Erythroblast (primary cell): ENCODE data around the gene ERVW-1.
"Not testable (repeated sequence)": the region's sequence is repeated elsewhere in the genome, so short reads cannot be mapped to it uniquely, and the experiment has no call there.

ENCODE experiments used
- DNase-seq, 2 experiments: peaks; one replicate each; lab custom pipeline; 2025; lab: John Stamatoyannopoulos, UW
- GATA1 ChIP-seq: IDR thresholded peaks from 2 replicates; pipeline ENCODE4 v1.6.1; 2011; ENCODE audit warnings: low read depth, mild to moderate bottlenecking, control low read depth, low read length, moderate library complexity
- POLR2A ChIP-seq: IDR thresholded peaks from 2 replicates; pipeline ENCODE4 v1.6.1; 2011; ENCODE audit warnings: mild to moderate bottlenecking, low read length

The ERVW-1 gene, protein sequence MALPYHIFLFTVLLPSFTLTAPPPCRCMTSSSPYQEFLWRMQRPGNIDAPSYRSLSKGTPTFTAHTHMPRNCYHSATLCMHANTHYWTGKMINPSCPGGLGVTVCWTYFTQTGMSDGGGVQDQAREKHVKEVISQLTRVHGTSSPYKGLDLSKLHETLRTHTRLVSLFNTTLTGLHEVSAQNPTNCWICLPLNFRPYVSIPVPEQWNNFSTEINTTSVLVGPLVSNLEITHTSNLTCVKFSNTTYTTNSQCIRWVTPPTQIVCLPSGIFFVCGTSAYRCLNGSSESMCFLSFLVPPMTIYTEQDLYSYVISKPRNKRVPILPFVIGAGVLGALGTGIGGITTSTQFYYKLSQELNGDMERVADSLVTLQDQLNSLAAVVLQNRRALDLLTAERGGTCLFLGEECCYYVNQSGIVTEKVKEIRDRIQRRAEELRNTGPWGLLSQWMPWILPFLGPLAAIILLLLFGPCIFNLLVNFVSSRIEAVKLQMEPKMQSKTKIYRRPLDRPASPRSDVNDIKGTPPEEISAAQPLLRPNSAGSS

DNA sequence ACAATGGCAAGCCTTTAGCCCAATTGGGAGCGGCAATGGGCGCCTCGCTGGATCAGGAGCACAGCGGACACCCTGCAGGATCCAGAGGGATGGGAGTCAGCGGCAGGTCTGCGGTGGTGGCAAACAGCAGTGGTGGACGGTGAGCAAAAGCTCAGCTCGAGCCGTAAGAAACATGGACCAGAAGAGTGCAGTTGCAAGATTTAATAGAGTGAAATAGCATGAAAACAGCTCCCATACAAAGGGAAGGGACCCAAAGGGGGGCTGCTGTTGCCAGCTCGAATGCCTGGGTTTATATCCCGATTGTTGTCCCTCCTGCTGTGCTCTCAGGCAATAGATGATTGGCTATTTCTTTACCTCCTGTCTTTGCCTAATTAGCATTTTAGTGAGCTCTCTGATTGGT is at the start of gene ERVW-1:
TSS of gene ERVW-1 (minus strand) at position 266 of the 400 bp plus-strand sequence. CDS start 7,565 bp downstream, outside the sequence.
- not testable (repeated sequence) for DNase-seq

DNA sequence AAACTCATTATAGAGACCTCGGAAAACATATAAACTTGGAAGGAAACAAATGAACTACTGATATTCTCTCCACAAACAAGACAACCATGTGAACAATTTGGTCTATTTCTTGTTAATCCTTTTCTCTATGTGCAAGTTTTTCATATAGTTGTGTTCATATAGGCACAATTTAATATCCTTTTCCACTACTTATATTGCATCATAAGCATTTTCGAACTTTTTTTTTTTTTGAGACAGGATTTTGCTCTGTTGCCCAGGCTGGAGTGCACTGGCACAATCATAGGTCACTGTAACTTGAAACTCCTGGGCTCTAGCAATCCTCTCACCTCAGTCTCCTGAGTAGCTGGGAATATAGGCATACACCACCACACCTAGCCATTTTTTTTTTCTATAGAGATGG is 45.4 kb upstream of the ERVW-1 start:
- no peak for DNase-seq
- TF ChIP-seq POLR2A: no peak
- no peak for TF ChIP-seq GATA1

DNA sequence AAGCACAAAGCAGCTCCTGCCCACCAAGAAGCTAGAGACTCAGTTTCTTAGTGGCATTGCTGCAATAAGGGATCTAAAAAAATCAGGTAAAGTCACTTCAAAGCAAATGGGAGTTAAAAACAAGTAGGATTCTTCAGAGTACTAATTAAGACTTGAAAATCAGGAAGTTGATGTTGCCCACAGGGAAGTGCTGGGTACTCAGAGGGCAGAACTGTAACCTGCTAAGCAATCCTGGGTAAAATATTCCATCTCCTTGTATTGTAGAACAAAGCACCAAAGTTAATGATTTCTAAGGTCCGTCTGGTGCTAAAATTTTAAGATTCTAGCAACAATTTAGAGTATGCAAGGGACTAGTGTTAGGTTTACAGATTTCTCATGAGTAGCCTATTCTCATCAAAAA is 42.3 kb upstream of the ERVW-1 start:
- no peak for DNase-seq

DNA sequence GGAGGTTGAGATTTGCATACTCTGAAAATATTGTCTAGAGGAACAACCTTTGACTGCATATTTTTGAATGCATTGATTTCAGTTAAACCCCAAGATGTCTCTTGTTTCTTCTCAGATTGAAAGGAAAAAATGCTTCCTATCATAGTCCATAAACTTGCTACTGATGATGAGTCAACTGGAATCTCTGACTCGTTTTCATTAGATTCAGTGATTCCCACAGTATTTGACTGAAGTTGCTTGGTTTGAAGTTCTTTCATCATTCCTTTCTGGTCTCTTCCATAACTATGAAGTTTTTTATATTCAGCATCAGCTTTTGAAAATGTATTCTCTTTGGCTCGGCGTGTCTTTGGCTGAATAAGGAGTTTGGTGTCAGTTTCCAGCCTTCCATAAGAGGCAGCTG is 39.9 kb upstream of the ERVW-1 start:
- no peak for TF ChIP-seq POLR2A
- no peak for TF ChIP-seq GATA1
- no peak for DNase-seq

More for the DNA sequence above, 42.3 kb upstream of the ERVW-1 start:
- TF ChIP-seq POLR2A (no peak), GATA1 (no peak)

DNA sequence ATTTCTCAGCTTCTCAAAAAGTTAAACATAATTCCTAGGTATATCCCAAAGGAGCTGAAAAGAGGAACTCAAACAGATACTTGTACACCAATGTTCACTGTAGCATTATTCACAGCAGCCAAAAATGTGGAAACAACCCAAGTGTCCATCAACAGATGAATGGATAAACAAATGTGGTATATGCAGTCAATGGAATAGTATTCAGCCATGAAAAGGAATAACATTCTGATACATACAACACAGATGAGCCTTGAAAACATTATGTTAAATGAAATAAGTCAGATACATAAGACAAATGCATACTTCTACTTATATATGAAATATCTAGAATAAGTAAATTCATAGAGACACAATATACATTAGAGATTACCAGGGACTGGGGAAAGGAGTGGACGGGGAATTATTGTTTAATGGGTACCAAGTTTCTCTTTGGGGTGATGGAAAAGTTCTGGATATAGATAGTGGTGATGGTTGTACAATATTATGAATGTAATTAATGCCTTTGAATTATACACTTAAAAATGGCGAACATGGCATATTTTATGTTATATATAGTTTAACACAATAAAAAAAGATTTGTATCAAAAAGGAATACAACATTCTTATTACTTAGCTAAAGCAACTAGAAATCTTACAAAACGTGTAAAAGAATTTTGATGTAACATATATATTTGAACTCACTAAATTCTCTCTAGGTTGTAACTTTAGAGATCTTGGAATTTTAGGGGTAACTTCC is 35.6 kb upstream of the ERVW-1 start:
- TF ChIP-seq GATA1 (no peak), POLR2A (no peak)

DNA sequence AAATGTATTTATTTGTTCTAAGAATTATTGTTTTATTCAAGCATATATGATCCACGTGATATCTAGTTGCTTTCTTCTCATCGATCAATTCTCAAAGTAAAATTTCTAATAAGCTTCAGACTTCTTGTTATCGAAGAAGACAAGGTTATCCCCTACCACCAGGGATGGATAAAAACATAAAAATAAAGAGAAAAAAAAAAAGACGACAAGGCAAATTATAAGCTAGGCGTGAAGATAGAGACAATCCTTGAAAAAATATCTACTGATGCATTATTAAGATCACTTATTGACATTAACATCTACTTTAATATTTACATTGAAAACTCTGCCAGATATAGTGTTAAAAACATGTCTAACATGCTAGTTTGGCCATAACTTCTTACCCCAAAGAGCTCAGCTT is 31.2 kb upstream of the ERVW-1 start:
- TF ChIP-seq POLR2A (no peak), GATA1 (no peak)
- DNase-seq: no peak

More for the DNA sequence above, 35.6 kb upstream of the ERVW-1 start:
- DNase-seq: no peak

DNA sequence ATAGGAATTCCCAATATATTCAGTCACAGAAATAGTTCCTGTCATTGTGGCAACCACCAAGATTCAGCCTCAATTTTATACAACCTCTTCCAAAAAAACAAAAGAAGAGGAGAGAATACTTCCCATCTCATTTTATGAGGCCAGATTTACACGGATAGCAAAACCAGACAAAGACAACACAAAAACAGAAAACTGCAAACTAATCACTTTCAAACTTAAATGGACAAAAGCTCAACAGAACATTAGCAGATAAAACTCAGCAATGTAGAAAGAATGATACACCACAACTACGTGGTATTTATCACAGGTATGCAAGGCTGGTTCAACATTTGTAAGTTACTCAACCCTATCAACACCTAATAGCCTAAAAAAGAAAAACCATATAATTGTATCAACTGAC is 28.6 kb upstream of the ERVW-1 start:
- DNase-seq: no peak
- TF ChIP-seq POLR2A: no peak
- no peak for TF ChIP-seq GATA1

DNA sequence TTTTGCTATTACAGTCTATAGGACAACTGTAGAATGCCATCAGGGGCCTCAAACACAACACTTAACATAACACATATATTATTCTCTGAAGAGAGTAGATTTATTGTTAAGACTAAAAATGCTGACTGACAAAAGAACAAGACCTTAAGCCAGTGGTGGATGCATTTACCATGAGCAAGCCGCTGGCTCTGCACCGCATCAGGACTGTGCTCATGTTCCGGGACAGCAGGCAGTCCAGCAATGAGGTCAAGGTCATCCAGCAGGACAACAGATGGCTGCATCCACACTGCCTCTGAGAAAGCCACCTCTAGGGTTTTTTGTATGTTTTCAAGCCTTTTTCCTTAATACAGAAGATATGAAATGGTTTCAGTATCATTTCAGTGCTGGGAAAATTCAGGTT is 26.8 kb upstream of the ERVW-1 start:
- DNase-seq: no peak
- TF ChIP-seq GATA1 (no peak), POLR2A (no peak)

DNA sequence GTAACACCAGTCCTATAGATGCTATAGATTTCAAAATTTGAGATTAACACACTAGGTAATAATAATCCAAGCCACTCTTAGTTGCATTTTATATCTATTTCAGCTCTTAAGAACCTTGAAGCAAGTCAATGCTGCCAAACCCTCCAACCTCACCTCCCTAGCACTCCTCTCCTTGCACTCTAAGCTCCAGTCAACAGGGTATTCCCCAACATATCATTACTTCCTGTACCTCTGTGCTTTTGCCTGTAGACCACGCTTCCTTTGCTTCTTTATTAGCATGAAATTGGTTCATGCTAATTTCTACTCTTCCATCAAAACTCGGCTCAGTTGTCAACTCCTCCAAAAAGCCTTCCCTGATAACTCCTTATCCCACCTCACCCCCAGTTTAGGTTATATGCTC is 26.0 kb upstream of the ERVW-1 start:
- TF ChIP-seq GATA1 (no peak), POLR2A (no peak)
- DNase-seq: no peak

DNA sequence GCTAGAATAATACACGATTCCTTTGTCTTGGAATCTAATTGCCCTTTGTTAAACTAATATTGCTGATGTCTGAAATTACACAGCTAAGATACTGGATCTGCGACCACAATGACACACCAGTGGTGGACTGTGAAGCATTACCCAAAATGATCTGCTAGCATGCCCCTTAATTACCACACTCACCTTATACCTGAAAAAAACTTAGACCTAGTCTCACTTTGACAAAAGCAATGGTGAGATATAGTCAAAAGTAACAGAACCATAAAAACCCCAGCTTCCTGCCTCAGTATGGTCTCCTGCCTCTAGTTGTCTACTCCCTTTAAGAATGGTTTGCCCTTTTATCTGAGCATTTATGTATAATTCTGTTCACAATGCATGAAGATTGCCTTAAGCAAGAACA is 20.8 kb upstream of the ERVW-1 start:
- TF ChIP-seq POLR2A: no peak
- no peak for TF ChIP-seq GATA1
- DNase-seq: no peak

DNA sequence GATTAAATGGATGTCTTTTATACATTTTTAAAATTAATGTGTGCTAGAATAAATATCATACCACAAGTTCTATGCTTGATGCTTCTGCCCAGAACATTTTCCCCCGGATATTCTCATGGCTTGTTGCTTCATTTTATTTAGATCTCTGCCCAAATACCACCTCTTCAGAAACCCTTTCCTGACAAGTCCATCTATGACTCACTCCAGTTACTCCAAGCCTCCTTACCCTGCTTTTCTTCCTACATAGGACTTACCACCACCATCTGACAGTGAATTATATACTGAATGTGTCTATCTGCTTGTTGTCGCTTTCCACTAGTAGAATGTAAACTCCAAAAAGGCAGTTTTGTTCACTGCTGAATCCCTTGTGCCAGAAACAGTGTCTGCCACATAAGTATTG is 19.1 kb upstream of the ERVW-1 start:
- no peak for TF ChIP-seq POLR2A
- no peak for TF ChIP-seq GATA1
- no peak for DNase-seq

DNA sequence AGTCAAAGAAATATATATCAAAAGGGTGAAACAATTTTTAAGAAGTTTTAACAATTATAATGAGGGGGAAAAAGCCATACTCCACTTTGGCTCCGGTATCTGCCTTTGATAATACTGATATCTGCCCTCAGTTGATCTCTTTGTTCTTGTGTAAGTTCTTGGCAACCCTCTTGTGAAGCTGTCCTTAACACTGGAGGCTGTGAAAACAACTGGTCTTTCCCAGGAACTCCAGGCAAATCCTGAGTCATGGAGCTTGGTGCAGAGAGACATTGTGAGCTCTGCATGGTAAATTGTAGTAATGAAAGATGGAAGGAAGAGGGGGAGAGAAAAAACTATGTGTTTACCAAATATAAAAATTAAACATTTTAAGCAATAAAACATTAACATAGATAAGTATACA is 11.9 kb upstream of the ERVW-1 start:
- DNase-seq: no peak
- TF ChIP-seq GATA1 (no peak), POLR2A (no peak)

DNA sequence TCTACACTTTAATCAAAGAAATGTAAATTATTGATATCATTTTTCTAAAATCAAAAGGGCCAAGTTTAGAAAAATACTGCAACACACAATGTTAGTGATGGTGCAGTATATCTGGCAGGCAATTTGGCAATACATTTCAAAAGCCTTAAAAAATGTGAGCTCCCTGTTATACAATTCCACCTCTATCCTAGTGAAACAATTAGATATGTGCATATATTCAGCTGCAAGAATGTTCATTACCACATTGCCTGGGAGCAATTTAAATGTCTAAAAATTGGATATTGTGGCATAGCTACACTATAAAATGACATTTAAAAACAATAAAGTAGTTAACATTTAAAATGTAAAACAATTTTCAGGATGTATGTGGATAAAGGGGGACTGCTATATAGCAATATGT is 10.1 kb upstream of the ERVW-1 start:
- DNase-seq: no peak
- TF ChIP-seq GATA1: no peak
- no peak for TF ChIP-seq POLR2A

DNA sequence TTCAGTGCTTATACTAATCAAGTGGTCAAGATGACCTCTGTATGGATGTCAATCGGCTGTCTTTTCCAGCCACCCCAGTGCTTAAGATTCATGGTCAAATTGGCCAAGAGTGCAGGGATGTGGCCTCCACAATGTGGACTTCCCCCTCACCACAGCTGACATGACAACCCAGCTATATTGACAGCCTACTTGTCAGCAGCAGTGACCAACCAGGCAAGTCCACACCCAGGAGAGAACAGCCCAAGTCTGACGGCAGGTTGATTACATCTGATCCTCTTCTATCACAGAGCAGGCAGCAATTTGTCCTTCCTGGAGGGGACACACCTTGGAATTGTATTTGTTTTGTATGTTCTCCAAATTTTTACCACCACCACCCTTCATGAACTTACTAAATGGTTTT is 8.2 kb upstream of the ERVW-1 start:
- peak in 1 of 2 experiments; percentile 7 for DNase-seq
- TF ChIP-seq POLR2A: no peak
- TF ChIP-seq GATA1: no peak
